SH-SY5Y (cell line): ENCODE data around the gene UNC119.

Source experiments
- GATA2 ChIP-seq: IDR thresholded peaks from 2 replicates; pipeline ENCODE4 v1.6.1; 2011; ENCODE audit warnings: mild to moderate bottlenecking, low read depth, low read length
- GATA3 ChIP-seq: IDR thresholded peaks from 2 replicates; pipeline ENCODE4 v1.6.1; 2011; ENCODE audit warnings: low read depth, mild to moderate bottlenecking, low read length, moderate library complexity

DNA sequence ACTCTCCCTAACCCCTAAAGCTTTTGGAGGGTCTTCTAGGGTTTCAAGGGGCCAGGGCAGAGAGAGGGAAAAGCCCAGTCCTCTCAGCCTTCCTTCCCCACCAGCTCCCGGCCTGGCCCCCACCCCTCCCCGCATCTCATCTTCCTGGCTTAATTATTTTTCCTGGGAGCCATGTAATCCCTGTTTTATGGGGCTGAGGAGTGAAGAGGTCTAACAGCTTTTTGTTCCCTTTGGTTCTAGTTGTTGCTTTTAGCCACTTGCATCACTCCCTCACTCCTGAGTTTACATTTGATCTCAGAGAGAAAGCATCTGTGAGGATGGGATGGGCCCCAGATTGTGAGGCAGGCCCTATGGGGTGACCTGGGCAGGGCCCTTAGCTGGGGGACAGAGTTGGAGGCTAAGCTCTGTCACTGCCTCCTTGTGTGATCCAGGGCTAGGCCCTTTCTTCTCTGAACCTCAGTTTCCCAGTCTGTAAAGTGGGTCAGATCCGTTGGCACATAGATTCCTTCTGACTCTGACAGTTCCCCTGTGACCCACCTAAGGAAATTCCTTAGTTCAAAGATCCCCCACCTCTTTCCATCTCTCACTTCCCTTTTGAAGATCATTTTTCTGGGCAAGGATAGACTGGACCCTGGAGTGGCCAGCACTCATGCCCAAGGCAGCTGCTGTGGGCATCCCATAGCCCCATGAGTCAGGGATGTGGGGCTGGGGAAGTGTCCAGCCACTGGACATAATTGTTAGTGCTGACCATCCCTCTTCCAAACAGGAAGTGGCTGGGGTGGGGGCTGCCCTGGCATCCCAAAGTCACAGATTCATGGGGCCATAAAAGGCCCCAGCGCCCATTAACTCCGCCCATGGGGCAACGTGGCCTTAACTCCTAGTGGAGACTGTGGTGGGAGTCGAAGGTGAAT, 20.1 kb downstream of the UNC119 start:
- no peak for TF ChIP-seq GATA2
- no peak for TF ChIP-seq GATA3
